ENCODE measurements around the gene KIFC1.

Gene KIFC1

DNA sequence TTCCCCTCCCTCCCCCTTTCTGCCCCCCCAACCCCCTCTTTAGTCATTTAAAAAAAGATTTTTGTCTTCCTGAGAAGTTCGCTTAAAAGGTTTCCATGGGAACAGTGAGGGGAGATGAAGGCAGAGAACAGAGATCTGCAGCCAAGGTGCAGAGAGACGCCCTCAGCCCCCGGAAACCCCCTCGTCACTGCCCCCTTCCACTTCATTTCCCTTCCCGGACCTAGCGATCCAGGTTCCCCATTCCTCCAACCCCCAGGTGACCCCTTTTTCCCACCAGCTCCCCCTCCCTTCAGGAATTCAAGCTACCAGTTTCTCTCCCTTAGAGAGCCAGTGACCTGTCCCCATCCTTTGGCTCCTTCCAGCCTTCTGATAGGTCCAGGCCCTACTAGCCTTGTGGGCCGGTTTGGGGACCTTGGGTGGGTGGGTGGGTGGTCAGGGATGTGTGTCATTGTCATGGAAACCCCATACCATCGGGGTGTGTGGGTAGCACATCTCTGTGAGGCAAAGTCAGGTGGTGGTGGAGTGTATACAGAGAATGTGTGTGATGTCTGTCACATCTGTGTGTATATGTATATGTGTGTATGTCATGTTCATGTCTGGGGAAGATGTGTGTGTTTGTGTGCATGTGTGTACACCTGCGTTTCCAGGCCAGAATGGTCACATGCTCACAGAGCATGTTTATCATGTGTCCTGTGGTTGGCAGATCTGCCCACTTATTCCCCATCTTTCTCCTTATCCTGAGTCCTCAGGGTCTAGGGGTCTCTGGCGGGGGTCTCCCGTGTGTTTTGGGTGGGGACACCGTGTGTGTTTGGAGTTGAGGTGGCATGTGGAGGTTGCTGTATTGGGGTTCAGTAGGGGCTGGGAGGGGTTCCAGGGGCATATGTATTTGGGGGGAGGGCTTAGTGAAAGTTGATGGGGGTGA, 35.2 kb downstream of the KIFC1 start:
- no peak for DNase-seq (ENCODE audit: low spot score)

DNA sequence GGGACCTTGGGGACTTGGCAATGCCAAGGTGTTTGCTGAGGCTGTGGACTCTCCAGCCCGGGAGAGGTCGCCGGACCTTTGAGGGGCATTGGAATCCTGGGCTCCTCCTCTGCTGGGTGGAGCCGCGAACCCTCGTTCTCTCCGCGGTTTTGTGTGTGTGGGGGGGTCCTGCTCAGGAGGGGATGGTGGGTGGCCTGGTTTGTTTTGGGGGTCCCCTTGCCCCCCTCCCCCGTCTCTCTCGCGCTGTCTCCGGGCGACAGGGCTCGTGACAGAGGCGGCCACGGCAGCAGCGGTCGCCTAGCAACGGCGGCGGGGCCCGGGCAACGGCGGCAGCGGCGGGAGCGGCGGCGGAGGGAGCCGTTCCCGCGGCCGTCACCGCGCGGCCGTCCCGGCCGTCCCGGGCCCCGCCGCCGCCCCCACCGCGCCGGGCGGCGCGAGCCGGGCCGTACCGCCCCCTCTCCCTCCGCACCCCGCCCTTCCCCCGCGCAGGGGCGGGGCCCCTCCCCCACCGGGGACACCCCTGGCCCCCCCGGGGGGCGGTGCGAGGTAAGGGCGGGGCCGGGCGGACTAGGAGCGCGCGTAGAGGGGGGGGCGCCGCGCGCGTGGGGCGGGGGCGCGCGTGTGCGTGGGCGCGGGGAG, 36.1 kb downstream of the KIFC1 start:
- DNase-seq (ENCODE audit: low spot score), result peak; percentile 61

DNA sequence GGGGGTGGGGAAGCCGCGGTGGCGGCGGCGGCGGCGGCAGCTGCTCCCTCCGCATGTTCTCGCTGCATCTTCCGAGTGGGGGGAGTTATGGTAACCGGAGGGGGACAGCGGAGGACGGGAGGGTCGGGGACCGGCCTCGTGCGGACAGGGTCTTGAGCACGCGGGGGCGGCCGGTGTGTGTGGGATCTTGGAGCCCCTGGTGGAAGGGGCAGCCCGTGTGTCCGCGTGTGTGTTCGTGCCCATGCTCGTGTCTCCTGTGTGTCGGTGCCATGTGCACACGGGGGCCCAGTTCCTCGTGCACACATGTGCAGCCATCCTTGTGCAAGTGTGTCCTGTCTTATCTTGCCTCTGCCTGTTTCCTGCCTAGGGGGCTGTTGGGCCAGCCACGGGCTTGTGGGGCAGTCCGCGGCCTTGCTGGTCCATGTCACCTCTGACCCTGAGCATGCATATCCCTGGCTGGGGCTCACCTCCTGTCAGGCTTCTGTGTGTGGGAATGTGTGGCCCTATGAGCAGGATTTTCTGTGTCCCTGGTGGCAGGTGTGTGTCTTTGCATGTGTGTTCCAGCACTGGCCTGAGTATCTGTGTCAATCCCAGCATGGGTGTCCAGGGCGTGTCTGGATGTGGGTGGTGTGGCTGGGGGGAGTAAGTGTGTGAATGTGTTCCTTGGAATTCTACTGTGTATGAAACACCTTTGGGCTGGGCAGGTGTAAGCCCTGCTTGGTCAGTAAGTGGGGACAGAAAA, 36.8 kb downstream of the KIFC1 start:
- DNase-seq (ENCODE audit: low spot score), result peak; percentile 93

GRCh38 chr6:33428966-33429749, 37.5 kb downstream of the KIFC1 start:
- no peak for DNase-seq (ENCODE audit: low spot score)

DNA sequence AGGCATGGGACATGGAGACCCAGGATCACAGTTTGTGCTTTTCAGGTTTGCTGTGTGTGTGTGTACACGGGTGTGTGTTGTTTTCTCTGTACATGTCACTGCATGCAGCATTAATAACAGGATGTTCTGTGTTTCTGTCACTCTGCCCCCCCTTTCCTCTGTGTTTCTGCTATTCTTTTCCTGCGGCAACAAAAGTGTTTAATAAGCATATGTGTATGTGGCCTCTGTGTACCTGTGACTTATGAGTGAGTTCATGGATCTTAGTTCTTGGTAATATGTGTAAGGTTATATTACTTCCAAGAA, 38.1 kb downstream of the KIFC1 start:
- no peak for DNase-seq (ENCODE audit: low spot score)

- no peak for DNase-seq (ENCODE audit: low spot score)
Measured at GRCh38 chr6:33430334-33430733, 38.7 kb downstream of the KIFC1 start.

DNA sequence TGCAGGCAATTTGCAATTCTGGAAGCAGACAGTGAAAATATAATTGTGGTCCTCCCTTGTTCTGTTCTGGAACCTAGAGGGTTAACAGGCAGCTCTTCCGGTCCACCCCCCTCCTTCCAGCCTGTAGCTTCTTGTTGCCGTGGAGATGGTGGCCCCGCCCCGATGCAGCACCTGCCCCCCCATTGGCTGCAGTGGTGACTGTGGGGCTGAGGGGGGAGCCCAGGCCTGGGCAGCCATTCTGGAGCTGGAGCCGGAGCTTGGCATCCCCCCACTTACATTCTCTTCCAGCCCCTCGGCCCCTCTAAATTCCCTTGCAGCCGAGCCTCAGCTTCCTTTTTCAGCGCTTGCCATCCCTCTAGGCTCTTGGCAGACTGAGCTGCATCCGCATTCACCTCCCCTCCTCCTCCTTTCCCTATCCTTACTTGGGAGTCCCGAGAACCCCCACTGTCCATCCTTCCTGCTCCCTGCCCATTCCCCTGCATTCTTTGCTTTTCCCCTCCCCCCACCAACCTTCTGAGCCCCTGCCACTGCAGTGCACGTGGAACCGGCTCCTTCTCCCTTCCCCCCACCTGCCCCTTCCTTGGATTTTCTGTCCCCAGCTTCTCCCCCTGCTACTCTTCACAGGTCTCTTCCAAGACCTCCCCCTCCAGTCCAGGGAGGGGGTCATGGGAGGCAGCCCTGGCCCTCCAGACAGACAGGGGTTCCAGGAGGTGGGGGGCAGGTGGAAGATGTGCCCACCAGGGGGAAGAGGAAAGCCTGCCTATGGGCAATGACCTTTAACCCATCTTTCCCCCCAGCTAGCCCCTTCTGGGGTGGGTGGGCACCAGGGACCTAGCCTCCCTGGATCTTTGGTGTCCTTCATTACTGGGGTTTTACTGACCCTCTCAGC, 39.6 kb downstream of the KIFC1 start:
- DNase-seq (ENCODE audit: low spot score), result peak; percentile 51

DNA sequence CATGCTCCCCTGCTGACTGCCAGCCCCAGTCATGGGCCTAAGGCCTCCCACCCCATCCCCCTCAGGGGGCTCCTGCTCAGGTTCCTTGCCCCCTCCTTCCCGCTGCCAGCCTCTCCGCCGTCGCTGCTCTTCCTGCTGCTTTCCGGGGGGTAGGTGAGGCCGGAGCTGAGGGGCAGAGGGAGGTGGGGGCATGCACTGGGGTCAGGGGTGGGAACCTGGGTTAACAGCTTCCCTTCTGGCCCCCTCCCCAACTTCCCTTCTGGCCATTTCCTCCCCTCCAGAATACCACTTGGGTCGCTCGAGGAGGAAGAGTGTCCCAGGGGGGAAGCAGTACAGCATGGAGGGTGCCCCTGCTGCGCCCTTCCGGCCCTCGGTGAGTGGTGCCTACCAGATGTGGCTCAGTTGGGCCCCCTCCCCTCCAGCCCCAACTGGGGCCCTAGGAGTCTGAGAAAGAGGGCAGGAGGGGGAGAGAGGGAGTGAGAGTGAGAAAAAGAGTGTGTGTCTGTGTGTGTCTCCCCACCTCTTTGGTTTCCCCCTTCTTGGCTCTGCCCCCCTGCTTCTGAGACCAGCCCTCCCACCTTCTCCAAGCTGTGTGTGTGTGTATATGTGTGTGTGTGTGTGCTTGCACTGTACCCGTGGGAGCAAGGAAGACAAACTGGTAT, 40.4 kb downstream of the KIFC1 start:
- no peak for DNase-seq (ENCODE audit: low spot score)

DNA sequence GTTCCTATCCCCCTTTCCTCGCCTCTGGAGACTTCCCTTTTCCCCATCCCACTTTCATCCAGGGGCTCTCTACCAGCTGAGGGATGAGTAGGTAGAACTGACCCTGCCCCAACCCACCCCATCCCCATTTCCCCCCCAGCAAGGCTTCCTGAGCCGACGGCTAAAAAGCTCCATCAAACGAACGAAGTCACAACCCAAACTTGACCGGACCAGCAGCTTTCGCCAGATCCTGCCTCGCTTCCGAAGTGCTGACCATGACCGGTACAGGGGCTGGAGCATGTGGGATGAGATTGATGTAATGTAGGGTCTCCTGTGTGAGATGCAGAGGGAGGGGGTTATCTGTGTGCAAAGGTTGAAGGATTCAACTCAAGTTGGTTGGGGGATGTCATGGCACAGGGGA, 40.9 kb downstream of the KIFC1 start:
- no peak for DNase-seq (ENCODE audit: low spot score)

GRCh38 chr6:33433001-33433543, 41.4 kb downstream of the KIFC1 start:
- DNase-seq (ENCODE audit: low spot score), result no peak

DNA sequence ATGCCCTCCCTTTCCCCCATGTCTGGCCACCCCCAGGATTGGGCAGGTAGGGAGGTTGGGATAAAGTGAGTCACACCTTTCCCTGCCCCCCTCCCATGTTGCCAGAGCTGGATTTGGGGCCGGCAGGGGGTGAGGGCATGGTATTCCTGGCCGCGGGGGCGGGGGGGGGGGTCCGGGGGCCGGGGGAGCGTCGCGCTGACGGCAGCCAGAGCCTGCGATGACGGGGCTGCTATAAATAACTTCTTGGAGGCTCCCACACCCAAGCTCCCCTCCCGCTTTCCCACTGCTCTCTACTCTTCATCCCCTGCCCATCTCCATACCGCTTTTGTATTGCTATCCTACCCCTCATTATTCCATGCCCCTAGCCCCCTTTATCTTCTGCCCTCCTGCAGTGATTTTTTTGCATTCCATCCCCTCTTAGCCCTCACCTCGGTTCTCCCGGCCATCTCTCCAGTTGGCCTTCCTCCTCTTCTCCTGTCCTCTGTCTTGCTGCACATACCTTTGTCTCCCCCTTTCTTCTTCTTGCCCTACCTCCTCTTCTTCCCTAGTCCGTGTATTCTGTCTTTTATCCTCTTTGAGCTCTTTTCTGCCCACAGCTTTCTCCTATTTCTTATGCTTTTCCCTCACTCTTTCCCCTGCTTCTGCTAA, 42.0 kb downstream of the KIFC1 start:
- no peak for DNase-seq (ENCODE audit: low spot score)

GRCh38 chr6:33434961-33435360, 43.3 kb downstream of the KIFC1 start:
- no peak for DNase-seq (ENCODE audit: low spot score)

DNA sequence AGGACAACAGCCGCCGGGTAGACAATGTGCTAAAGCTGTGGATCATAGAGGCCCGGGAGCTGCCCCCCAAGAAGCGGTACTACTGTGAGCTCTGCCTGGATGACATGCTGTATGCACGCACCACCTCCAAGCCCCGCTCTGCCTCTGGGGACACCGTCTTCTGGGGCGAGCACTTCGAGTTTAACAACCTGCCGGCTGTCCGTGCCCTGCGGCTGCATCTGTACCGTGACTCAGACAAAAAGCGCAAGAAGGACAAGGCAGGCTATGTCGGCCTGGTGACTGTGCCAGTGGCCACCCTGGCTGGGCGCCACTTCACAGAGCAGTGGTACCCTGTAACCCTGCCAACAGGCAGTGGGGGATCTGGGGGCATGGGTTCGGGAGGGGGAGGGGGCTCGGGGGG, 46.0 kb downstream of the KIFC1 start:
- no peak for DNase-seq (ENCODE audit: low spot score)

DNA sequence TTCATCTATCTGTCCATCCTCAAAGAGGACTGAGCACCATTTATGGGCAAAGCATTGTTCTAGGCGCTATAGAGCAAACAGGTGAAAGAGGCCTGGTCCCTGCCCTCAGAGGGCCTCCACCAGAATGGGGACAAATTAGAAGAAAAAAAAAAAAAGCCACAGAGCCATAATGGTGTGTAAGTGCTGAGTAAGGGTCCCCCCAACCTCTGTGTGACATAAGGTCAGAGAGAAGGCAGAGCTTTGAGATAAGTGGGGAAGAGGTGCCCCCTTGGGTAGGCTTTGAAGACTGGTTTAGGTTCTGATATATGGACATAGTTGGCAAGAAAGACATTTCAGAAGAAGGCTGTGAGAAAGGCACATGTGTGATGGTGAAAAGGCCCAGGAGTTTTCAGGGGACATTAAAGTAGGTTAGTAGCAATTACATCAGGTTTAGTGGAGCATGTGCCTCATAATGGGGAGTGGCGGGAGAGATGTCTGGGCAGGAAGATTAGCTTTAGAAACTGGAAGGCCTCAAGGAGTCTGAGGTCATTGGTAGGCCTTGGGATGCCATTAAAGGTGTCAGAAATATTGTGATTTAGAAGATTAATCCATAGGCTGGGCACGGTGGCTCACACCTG, 47.5 kb downstream of the KIFC1 start:
- no peak for DNase-seq (ENCODE audit: low spot score)

DNA sequence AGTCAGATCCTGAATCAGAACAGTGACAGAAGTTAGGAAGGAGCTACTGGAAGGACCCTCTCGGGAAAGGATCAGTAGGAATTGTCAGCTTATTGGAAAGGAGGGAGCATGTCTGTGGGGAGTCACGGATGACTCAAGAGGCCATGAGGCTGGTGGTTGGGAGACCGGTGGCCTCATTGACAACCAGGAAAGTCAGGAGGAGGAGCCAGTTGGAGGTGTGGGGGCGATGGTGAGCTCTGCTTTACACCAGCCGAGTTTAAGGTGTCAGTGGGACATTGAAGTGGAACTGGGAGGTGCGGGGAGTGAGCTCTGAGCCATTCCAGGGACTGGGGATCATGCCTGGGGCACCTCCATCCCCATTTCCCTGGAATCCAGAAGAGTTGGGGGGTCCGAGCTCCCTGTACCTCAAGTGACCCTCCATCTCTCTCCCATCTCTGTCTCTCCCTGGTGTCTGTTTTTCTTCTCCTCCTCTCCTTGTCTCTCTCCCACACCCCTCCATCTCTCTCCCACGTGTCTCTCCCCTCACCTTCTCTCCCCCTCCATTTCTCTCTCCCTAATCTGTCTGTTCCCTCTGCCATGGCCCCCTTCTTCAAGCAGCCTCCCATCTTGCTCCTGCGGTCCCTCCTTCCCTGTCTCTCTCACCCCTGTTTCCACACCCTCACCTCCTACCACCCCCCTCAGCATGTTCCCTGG, 48.5 kb downstream of the KIFC1 start:
- DNase-seq (ENCODE audit: low spot score), result no peak

DNA sequence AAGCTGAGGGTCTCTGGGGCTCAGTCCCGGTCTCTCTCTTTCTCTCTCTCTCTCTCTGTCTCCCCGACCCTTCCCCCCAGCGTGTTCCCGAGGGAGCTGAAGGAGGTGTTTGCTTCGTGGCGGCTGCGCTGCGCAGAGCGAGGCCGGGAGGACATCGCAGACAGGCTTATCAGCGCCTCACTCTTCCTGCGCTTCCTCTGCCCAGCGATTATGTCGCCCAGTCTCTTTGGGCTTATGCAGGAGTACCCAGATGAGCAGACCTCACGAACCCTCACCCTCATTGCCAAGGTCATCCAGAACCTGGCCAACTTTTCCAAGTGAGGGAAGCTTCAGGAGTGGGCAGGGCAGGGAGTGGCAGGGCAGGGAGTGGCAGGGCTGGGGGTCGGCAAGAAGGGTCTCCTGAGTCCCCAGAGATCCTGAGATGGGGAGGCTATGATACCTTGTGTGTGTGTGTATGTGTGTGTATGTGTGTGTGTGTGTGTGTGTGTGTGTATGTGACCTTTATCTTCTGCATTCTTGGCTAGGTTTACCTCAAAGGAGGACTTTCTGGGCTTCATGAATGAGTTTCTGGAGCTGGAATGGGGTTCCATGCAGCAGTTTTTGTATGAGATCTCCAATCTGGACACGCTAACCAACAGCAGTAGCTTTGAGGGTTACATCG, 49.2 kb downstream of the KIFC1 start:
- no peak for DNase-seq (ENCODE audit: low spot score)

DNA sequence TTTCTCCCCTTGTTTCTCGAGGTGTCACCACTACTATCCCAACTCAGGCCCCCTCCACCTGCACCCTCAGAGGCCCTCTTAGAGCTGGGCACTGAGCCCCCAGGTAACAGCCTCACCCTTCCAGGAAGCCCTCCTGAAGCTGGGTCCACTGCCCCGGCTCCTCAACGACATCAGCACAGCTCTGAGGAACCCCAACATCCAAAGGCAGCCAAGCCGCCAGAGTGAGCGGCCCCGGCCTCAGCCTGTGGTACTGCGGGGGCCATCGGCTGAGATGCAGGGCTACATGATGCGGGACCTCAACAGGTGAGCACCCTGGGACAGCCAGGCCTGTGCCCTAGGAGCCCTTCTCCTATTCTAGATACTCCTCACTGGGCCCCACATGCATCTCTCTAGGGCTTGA, 49.8 kb downstream of the KIFC1 start:
- no peak for DNase-seq (ENCODE audit: low spot score)

GRCh38 chr6:33442283-33442682, 50.7 kb downstream of the KIFC1 start:
- no peak for DNase-seq (ENCODE audit: low spot score)
